Measurements from ENCODE around the gene ZSCAN4.

ZSCAN4 gene

GRCh38 chr19:57682226-57682766 is 13.6 kb downstream of the ZSCAN4 start:
- DNase-seq: no peak

- no peak for DNase-seq
Measured at GRCh38 chr19:57686727-57687126, 18.0 kb downstream of the ZSCAN4 start.

- no peak for DNase-seq
Measured at GRCh38 chr19:57687363-57688010, 18.8 kb downstream of the ZSCAN4 start.

- DNase-seq: no peak
Measured at GRCh38 chr19:57688011-57688763, 19.5 kb downstream of the ZSCAN4 start.

GRCh38 chr19:57689750-57690149 is 21.0 kb downstream of the ZSCAN4 start:
- no peak for DNase-seq

GRCh38 chr19:57701625-57702024 is 32.9 kb downstream of the ZSCAN4 start:
- no peak for DNase-seq

GRCh38 chr19:57706346-57706745 is 37.6 kb downstream of the ZSCAN4 start:
- no peak for DNase-seq

GRCh38 chr19:57708641-57709361 is 40.1 kb downstream of the ZSCAN4 start, which contains the start of gene ZNF154:
TSS of gene ZNF154 (minus strand) at chr19:57709204. CDS start at chr19:57708971, 233 bp downstream.
- peak in 1 of 4 experiments; percentile 3 for DNase-seq

GRCh38 chr19:57709616-57710015 is 40.9 kb downstream of the ZSCAN4 start:
- DNase-seq: no peak

- no peak for DNase-seq
Measured at GRCh38 chr19:57712222-57712621, 43.5 kb downstream of the ZSCAN4 start.

- DNase-seq: no peak
Measured at GRCh38 chr19:57719424-57719823, 50.7 kb downstream of the ZSCAN4 start.

- DNase-seq: no peak
Measured at GRCh38 chr19:57719901-57720519, 51.3 kb downstream of the ZSCAN4 start.

GRCh38 chr19:57720878-57721277 is 52.1 kb downstream of the ZSCAN4 start:
- no peak for DNase-seq
